SU-DHL-6 (cell line): Measurements from ENCODE around the gene ARHGAP1.

ENCODE experiments used
- EZH2phosphoT487 ChIP-seq: fragments of 200-600 bp; sonication (generic), shearing (Covaris generic); conservative IDR thresholded peaks from 2 replicates; pipeline ENCODE4 v1.6.1; 2018; ENCODE audit warnings: mild to moderate bottlenecking, antibody characterized with exemption, low read length, moderate library complexity, mixed read lengths
- TF ChIP-seq, protein P1 (sequence below): fragments of 200-600 bp; sonication (generic); IDR thresholded peaks from one replicate; pipeline ENCODE4 v1.5.1; 2017; ENCODE audit warnings: antibody characterized with exemption, mild to moderate bottlenecking, low read length, moderate library complexity; ENCODE audit not compliant: insufficient read depth, poor library complexity, severe bottlenecking

DNA sequence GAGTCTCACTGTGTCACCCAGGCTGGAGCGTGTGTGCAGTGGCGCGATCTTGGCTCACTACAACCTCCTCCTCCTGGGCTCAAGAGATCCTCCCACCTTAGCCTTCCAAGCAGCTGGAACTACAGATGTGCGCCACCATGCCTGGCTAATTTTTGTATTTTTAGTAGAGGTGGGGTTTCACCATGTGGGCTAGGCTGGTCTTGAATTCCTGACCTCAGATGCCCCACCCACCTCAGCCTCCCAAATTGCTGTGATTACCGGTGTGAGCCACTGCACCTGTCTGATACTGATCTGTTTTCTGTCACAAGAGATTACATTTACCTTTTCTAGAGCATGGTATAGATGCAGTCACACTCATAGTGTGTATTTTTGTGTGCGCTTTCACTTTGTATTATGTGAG is 71.5 kb downstream of the ARHGAP1 start:
- TF ChIP-seq, protein P1, sequence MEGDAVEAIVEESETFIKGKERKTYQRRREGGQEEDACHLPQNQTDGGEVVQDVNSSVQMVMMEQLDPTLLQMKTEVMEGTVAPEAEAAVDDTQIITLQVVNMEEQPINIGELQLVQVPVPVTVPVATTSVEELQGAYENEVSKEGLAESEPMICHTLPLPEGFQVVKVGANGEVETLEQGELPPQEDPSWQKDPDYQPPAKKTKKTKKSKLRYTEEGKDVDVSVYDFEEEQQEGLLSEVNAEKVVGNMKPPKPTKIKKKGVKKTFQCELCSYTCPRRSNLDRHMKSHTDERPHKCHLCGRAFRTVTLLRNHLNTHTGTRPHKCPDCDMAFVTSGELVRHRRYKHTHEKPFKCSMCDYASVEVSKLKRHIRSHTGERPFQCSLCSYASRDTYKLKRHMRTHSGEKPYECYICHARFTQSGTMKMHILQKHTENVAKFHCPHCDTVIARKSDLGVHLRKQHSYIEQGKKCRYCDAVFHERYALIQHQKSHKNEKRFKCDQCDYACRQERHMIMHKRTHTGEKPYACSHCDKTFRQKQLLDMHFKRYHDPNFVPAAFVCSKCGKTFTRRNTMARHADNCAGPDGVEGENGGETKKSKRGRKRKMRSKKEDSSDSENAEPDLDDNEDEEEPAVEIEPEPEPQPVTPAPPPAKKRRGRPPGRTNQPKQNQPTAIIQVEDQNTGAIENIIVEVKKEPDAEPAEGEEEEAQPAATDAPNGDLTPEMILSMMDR, result no peak
- no peak for TF ChIP-seq EZH2phosphoT487
